Esophagus squamous epithelium (tissue), 5 donors: Measurements from ENCODE around the gene CALB2. TPM values are rescaled to one million over a fixed set of nuclear protein-coding genes. Genes with fewer than 3 reads are reported as not detected.

Experiments
- DNase-seq: peaks from one replicate; lab custom pipeline; 2025; lab: John Stamatoyannopoulos, UW
- H3K27ac ChIP-seq, 4 donors: fragments of 200-600 bp; sonication (generic); one replicate each; pipeline ENCODE4 v1.5.1; 2016 to 2019; ENCODE audit warnings: mild to moderate bottlenecking in 1 of 4
- H3K27me3 ChIP-seq, 4 donors: fragments of 200-600 bp; sonication (generic); 1 replicate in 3 of 4; 2 replicates in 1 of 4; pipeline versions ENCODE4 v1.5.1 to v1.6.0; 2017 to 2021; ENCODE audit warnings: antibody characterized with exemption in 1 of 4
- H3K36me3 ChIP-seq, 3 donors: fragments of 200-600 bp; sonication (generic); one replicate each; pipeline ENCODE4 v1.5.1; 2016 to 2019
- H3K4me1 ChIP-seq, 3 donors: fragments of 200-600 bp; sonication (generic); one replicate each; pipeline ENCODE4 v1.5.1; 2017 to 2019
- H3K4me3 ChIP-seq, 4 donors: fragments of 200-600 bp; sonication (generic); 1 replicate in 3 of 4; 2 replicates in 1 of 4; pipeline ENCODE4 v1.5.1; 2016 to 2019; ENCODE audit warnings: mild to moderate bottlenecking in 2 of 4, moderate library complexity in 1 of 4
- H3K9me3 ChIP-seq, 3 donors: fragments of 200-600 bp; sonication (generic); one replicate each; pipeline ENCODE4 v1.5.1; 2016 to 2019
- CTCF ChIP-seq, 6 experiments: fragments of 450-650 bp in 4 of 6; fragments of 200-600 bp in 2 of 6; sonication (generic) in 2 of 6; IDR thresholded peaks; one replicate each; pipeline ENCODE4 v1.5.1; 2016 to 2019; ENCODE audit warnings: antibody characterized with exemption in 6 of 6, mild to moderate bottlenecking in 4 of 6, moderate library complexity in 4 of 6
- POLR2A ChIP-seq, 4 donors: fragments of 450-650 bp; IDR thresholded peaks; one replicate each; pipeline ENCODE4 v1.6.1; 2017; ENCODE audit warnings: antibody characterized with exemption in 4 of 4, mild to moderate bottlenecking in 4 of 4, moderate library complexity in 3 of 4
- WGBS, 2 donors: methylation state at CpG; one replicate each; pipeline ENCODE4 v1.1.5; 2018; 5-methylcytosine and 5-hydroxymethylcytosine counted together
- intact Hi-C: fragments of 100-400 bp; cut with DNase I; formaldehyde crosslinking; loops from one replicate; pipeline ENCODE4 v1.15.0; 2022
- total RNA-seq, 4 donors: library from RNA; depleted of rRNA; stranded (reverse); fragments of >200 nt; gene quantifications; one replicate each; pipeline ENCODE4 v1.1.0, GENCODE V29; 2016
- donor health status: DM: yes; HTN: yes; CAD: no.

Gene CALB2
- total RNA-seq, 4 donors from 2014 or later = 0.35 to 3.8 (median 2.4) TPM

- H3K4me3 ChIP-seq = no peak overlapping the region
- DNase-seq = no peak
- H3K27me3 ChIP-seq = peaks cover 0 to 16% (median 0%) of the 10 kb centered on the region in 4 donors
- no peaks in the 10 kb centered on the region for H3K36me3 ChIP-seq
- TF ChIP-seq POLR2A (IDR thresholded peaks at IDR 0.05) = no peak
- TF ChIP-seq CTCF (IDR thresholded peaks at IDR 0.05) = no peak
- intact Hi-C loops = no loop called here
- no peak overlapping the region for H3K27ac ChIP-seq
- 53 to 66% methylated on average over 10 of the region's 10 CpGs for WGBS, 2 donors
- H3K9me3 ChIP-seq = no peaks in the 10 kb centered on the region
- no peaks in the 10 kb centered on the region for H3K4me1 ChIP-seq
Observed at GRCh38 chr16:71345031-71345430, 13.5 kb upstream of the CALB2 start.

- H3K9me3 ChIP-seq = no peaks in the 10 kb centered on the region
- 37 to 68% methylated on average over 2 of the region's 7 CpGs for WGBS, 2 donors
- peaks cover 0 to 4% (median 0%) of the 10 kb centered on the region in 4 donors for H3K27me3 ChIP-seq
- H3K27ac ChIP-seq = no peak overlapping the region
- DNase-seq = no peak
- intact Hi-C loops = no loop called here
- H3K4me3 ChIP-seq = no peak overlapping the region
- H3K4me1 ChIP-seq = peaks cover 0 to 5% (median 0%) of the 10 kb centered on the region in 3 donors
- TF ChIP-seq CTCF (IDR thresholded peaks at IDR 0.05) (no peak), POLR2A (IDR thresholded peaks at IDR 0.05) (no peak)
- no peaks in the 10 kb centered on the region for H3K36me3 ChIP-seq
Observed at GRCh38 chr16:71347146-71347545, 11.4 kb upstream of the CALB2 start.

- no peaks in the 10 kb centered on the region for H3K36me3 ChIP-seq
- peaks cover 0 to 5% (median 0%) of the 10 kb centered on the region in 3 donors for H3K4me1 ChIP-seq
- no peak for TF ChIP-seq POLR2A (IDR thresholded peaks at IDR 0.05)
- TF ChIP-seq CTCF (IDR thresholded peaks at IDR 0.05) = no peak
- 72 to 90% methylated on average over 12 to 13 of the region's 22 CpGs for WGBS, 2 donors
- intact Hi-C loops = no loop called here
- no peak overlapping the region for H3K4me3 ChIP-seq
- no peaks in the 10 kb centered on the region for H3K9me3 ChIP-seq
- no peak overlapping the region for H3K27ac ChIP-seq
- no peak for DNase-seq
- peaks cover 0 to 4% (median 0%) of the 10 kb centered on the region in 4 donors for H3K27me3 ChIP-seq
Observed at GRCh38 chr16:71348262-71349085, 10.0 kb upstream of the CALB2 start.

- no peak for DNase-seq
- no peak overlapping the region for H3K4me3 ChIP-seq
- intact Hi-C loops = no loop called here
- WGBS, 2 donors = 65 to 75% methylated on average over 9 to 10 of the region's 10 CpGs
- H3K9me3 ChIP-seq = no peaks in the 10 kb centered on the region
- H3K4me1 ChIP-seq = peaks cover 0 to 5% (median 0%) of the 10 kb centered on the region in 3 donors
- H3K36me3 ChIP-seq = no peaks in the 10 kb centered on the region
- no peak for TF ChIP-seq CTCF (IDR thresholded peaks at IDR 0.05)
- TF ChIP-seq POLR2A (IDR thresholded peaks at IDR 0.05) = no peak
- no peak overlapping the region for H3K27ac ChIP-seq
- peaks cover 0 to 9% (median 0%) of the 10 kb centered on the region in 4 donors for H3K27me3 ChIP-seq
Observed at GRCh38 chr16:71350821-71351557, 7.5 kb upstream of the CALB2 start.

- Histone ChIP-seq H3K4me3 (no peak overlapping the region), H3K27me3 (peaks cover 0 to 9% (median 0%) of the 10 kb centered on the region in 4 donors), H3K9me3 (no peaks in the 10 kb centered on the region), H3K4me1 (peaks cover 0 to 5% (median 0%) of the 10 kb centered on the region in 3 donors), H3K36me3 (no peaks in the 10 kb centered on the region), H3K27ac (no peak overlapping the region)
- WGBS, 2 donors = 22 to 24% methylated on average over 4 of the region's 5 CpGs
- DNase-seq = no peak
- TF ChIP-seq CTCF (IDR thresholded peaks at IDR 0.05) = no peak
- TF ChIP-seq POLR2A (IDR thresholded peaks at IDR 0.05) = no peak
- intact Hi-C loops = no loop called here
Observed at GRCh38 chr16:71351558-71351901, 7.0 kb upstream of the CALB2 start.
